Fibroblast of the aortic adventitia (primary cell): ENCODE results near the gene RPS19. TPM values are rescaled to one million over a fixed set of nuclear protein-coding genes. Genes with fewer than 3 reads are reported as not detected.

ENCODE experiments used
- DNase-seq: peaks from one replicate; pipeline ENCODE4 v3.0.0-alpha.2; 2010; ENCODE audit warnings: low read depth
- H3K4me3 ChIP-seq: 2 replicates; pipeline ENCODE4 v1.5.1; 2011; ENCODE audit warnings: low read depth, mild to moderate bottlenecking, control low read depth, low read length, moderate library complexity
- total RNA-seq: library from RNA; depleted of rRNA; stranded (reverse); fragments of >200 nt; gene quantifications from 2 replicates; pipeline ENCODE4 v1.2.3, GENCODE V29; 2012; ENCODE audit warnings: low replicate concordance
- TF ChIP-seq, protein P1 (sequence below): IDR thresholded peaks from 2 replicates; pipeline ENCODE4 v1.5.1; 2011; ENCODE audit warnings: mild to moderate bottlenecking, low read length, control low read depth, inconsistent platforms; ENCODE audit not compliant: insufficient read depth

Gene RPS19
- total RNA-seq, 1 donor: 1,080 TPM

DNA sequence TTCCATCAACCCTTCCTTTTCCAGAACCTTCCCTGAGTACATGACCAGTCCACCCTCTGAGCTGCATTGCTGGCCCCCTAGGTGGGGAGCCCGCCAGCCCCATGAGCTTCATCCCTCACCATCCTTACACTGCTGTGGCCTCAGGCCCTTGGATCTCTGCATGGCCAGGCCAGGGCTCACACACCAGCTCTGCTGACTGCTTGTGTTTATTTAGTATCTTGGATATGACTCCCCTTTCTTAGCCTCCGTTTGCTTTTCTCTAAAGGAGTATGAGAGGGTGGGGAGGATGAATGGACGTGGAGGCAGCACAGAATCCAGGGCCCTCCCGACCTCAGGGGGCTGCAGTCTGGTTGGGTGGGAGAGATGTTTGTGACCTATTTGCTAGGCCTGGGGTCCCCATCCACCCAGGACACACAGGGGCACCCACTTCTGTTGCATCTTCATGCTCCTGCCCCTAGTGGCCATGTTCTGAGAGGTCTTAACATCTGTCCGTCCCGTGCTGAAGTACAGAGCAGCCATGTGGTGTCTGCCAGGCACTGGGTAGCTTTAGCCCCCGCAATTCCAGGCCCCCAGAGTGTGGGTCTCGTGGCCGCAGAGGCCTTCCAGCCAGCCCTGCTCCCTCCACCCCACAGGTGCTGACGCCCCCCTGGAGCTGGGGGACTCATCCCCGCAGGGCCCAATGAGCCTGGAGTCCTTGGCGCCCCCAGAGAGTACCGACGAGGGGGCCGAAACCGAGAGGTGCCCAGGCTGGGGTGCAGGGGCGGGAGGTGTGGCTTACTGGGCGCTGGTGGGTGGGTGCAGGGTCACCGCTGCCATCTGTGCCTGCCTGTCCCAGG is 35.9 kb downstream of the RPS19 start:
- DNase-seq: no peak
- H3K4me3 ChIP-seq: no peak overlapping the region
- TF ChIP-seq, protein P1, sequence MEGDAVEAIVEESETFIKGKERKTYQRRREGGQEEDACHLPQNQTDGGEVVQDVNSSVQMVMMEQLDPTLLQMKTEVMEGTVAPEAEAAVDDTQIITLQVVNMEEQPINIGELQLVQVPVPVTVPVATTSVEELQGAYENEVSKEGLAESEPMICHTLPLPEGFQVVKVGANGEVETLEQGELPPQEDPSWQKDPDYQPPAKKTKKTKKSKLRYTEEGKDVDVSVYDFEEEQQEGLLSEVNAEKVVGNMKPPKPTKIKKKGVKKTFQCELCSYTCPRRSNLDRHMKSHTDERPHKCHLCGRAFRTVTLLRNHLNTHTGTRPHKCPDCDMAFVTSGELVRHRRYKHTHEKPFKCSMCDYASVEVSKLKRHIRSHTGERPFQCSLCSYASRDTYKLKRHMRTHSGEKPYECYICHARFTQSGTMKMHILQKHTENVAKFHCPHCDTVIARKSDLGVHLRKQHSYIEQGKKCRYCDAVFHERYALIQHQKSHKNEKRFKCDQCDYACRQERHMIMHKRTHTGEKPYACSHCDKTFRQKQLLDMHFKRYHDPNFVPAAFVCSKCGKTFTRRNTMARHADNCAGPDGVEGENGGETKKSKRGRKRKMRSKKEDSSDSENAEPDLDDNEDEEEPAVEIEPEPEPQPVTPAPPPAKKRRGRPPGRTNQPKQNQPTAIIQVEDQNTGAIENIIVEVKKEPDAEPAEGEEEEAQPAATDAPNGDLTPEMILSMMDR: peak; percentile 9

DNA sequence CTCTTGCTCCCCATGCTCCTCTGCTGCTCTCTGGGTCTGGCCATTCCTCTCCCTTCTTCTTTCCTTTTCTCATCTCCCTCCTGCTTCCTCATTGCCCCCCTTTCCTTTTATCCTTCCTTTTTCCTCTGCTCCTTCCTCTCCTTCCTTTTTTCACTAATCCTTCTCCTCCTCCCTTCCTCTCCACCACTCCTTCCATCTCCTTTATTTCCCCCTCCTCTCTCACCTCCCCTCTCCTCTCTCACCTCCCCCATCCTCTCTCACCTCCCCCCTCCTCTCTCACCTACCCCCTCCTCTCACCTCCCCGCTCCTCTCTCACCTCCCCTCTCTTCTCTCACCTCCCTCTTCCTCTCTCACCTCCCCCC is 36.5 kb downstream of the RPS19 start:
- DNase-seq: no peak
- TF ChIP-seq, protein P1: no peak
- H3K4me3 ChIP-seq: no peak overlapping the region

DNA sequence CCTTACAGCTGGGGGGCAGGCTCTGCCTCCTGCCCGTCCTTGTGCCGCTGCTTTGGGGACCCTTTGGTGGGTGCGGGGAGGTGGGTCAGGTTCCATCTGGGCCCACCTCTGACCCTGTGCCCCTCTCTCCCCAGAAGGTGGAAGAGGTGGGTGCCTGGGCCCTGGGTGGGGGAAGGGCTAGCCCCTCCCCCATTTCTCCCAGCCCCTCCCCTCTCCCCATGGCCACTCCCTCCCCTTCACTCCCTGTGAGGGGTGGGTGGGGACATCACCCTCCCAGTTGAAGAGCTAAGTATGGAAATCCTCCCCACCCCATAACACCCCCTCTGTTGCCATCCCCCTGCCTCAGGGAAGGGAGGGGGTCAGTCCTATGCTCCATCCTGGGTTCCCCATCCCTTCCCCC is 37.1 kb downstream of the RPS19 start:
- no peak overlapping the region for H3K4me3 ChIP-seq
- no peak for DNase-seq
- TF ChIP-seq, protein P1: no peak

DNA sequence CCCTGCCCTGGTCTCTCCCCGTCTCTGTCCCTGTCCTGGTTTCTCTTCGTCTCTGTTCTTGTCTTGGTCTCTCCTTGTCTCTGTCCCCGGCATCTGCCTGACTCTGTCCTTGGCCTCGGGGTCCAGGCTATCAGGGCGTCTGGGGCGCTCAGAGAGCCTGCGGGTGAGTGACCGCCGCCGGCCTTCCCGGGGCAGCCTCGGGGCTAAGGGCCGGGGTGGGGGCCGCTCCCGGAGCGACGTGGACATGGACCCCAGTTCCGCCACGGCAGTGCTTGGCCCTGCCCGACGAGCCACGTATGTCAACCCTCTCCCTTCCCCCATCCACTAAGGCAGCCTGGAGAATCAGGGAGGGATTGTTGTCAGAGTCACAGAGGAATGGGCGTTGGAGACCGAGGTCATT is 37.8 kb downstream of the RPS19 start:
- DNase-seq: no peak
- no peak overlapping the region for H3K4me3 ChIP-seq
- TF ChIP-seq, protein P1: no peak

DNA sequence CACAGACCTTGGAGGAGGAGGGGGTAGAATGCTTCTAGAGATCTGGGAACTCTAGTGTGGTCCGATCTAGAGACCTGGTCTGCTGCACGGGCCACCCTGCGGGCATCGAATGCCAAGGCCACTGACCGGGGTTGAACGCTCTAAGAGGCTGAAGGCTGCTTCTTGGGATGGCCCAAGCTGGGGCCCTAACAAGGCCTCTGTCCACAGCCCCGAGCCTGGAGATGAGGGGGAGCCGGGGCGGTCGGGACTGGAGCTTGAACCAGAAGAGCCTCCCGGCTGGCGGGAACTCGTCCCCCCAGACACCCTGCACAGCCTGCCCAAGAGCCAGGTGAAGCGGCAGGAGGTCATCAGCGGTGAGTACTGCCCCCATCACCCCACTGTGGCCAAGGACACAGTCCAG is 38.2 kb downstream of the RPS19 start:
- no peak for DNase-seq
- H3K4me3 ChIP-seq: no peak overlapping the region
- TF ChIP-seq, protein P1: no peak

DNA sequence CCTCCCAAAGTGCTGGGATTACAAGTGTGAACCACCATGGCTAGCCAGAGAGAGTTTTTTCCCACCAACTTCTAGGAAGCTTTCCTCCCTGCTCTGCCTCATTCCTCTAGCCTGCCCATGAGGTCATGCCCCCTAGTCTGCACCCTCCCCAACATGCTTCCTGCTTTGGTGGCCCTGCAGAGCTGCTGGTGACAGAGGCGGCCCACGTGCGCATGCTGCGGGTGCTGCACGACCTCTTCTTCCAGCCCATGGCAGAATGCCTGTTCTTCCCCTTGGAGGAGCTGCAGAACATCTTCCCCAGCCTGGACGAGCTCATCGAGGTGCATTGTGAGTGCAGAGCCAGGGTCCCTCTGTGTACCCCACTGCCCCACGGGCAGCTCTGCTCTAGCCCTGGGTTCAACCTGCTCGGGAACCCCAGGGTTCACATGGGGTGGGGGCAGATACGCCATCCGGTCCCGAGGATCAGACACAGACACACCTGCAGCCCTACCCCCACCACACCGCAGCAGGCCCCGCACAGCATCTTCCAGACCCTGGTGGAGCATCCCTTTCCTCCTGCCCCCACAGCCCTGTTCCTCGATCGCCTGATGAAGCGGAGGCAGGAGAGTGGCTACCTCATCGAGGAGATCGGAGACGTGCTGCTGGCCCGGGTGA is 41.8 kb downstream of the RPS19 start:
- DNase-seq: no peak
- H3K4me3 ChIP-seq: no peak overlapping the region
- TF ChIP-seq, protein P1: no peak
